ENCODE results near the gene PTPN9.
A peak's percentile ranks its signal among the peaks of the same experiment; 100 is the strongest.

GRCh38 chr15:75453703-75454470 is 125.2 kb downstream of the PTPN9 start:
- TF ChIP-seq CTCF (IDR thresholded peaks at IDR 0.05 in 4 of 5, conservative IDR thresholded peaks at IDR 0.05 in 1 of 5), result no peak
- TF ChIP-seq POLR2A (IDR thresholded peaks at IDR 0.05), result peak; percentile 82 to 86

Data from gastrocnemius medialis (tissue), 4 donors.